SJCRH30 (cell line): Measurements from ENCODE around the gene NCSTN. TPM values are rescaled to one million over a fixed set of nuclear protein-coding genes. Genes with fewer than 3 reads are reported as not detected.
A peak's percentile ranks its signal among the peaks of the same experiment; 100 is the strongest.

Experiments
- DNase-seq, 2 experiments: peaks; one replicate each; pipeline ENCODE4 v3.0.0-alpha.2; 2015 to 2020
- H3K27ac ChIP-seq: fragments of 250-450 bp; sonication (Bioruptor Pico); 2 replicates; pipeline ENCODE4 v1.5.1; 2020; ENCODE audit warnings: mild to moderate bottlenecking, moderate library complexity
- H3K27me3 ChIP-seq: fragments of 250-450 bp; sonication (Bioruptor Pico); 2 replicates; pipeline ENCODE4 v1.5.1; 2020; ENCODE audit warnings: mild to moderate bottlenecking, moderate library complexity
- H3K36me3 ChIP-seq: fragments of 250-450 bp; sonication (Bioruptor Pico); 2 replicates; pipeline ENCODE4 v1.5.1; 2020; ENCODE audit warnings: mild to moderate bottlenecking, moderate library complexity
- H3K4me1 ChIP-seq: fragments of 250-450 bp; sonication (Bioruptor Pico); 2 replicates; pipeline ENCODE4 v1.5.1; 2020; ENCODE audit warnings: mild to moderate bottlenecking, moderate library complexity
- H3K4me3 ChIP-seq: fragments of 250-450 bp; sonication (Bioruptor Pico); 2 replicates; pipeline ENCODE4 v1.5.1; 2020; ENCODE audit warnings: mild to moderate bottlenecking, moderate library complexity
- H3K9me3 ChIP-seq: fragments of 250-450 bp; sonication (Bioruptor Pico); replicated peaks from 2 replicates; pipeline ENCODE4 v1.5.1; 2020; ENCODE audit warnings: mild to moderate bottlenecking, moderate library complexity
- total RNA-seq: library from RNA; depleted of rRNA; stranded (reverse); fragments of >200 nt; shearing (Covaris generic); gene quantifications from 2 replicates; pipeline ENCODE4 v1.2.3, GENCODE V29; 2014

Gene NCSTN
- total RNA-seq, 1 experiment from 2014 or later, result 56.9 TPM

- Histone ChIP-seq H3K4me1 (peaks cover 18% of the 10 kb centered on the region), H3K27ac (no peak overlapping the region), H3K36me3 (peaks cover 34% of the 10 kb centered on the region), H3K4me3 (no peak overlapping the region), H3K9me3 (no peaks in the 10 kb centered on the region), H3K27me3 (no peaks in the 10 kb centered on the region)
- no peak for DNase-seq
Measured at GRCh38 chr1:160360227-160360695, 17.1 kb downstream of the NCSTN start.

- Histone ChIP-seq H3K4me1 (peaks cover 24% of the 10 kb centered on the region), H3K9me3 (no peaks in the 10 kb centered on the region)
- no peak for DNase-seq
Measured at GRCh38 chr1:160361199-160361598, 18.0 kb downstream of the NCSTN start.

GRCh38 chr1:160361814-160362167 lies 18.6 kb downstream of the NCSTN start:
- H3K36me3 ChIP-seq, result peaks cover 24% of the 10 kb centered on the region
- no peaks in the 10 kb centered on the region for H3K27me3 ChIP-seq
- H3K27ac ChIP-seq, result peak overlapping the region; percentile 55
- no peak overlapping the region for H3K4me3 ChIP-seq
- H3K9me3 ChIP-seq, result no peaks in the 10 kb centered on the region
- H3K4me1 ChIP-seq, result peaks cover 27% of the 10 kb centered on the region
- no peak for DNase-seq

More at GRCh38 chr1:160361199-160361598, 18.0 kb downstream of the NCSTN start:
- Histone ChIP-seq H3K36me3 (peaks cover 27% of the 10 kb centered on the region), H3K27me3 (no peaks in the 10 kb centered on the region), H3K4me3 (no peak overlapping the region), H3K27ac (no peak overlapping the region)

GRCh38 chr1:160362168-160362957 lies 19.2 kb downstream of the NCSTN start:
- peak overlapping the region; percentile 55 for H3K27ac ChIP-seq
- H3K36me3 ChIP-seq, result peaks cover 24% of the 10 kb centered on the region
- H3K9me3 ChIP-seq, result no peaks in the 10 kb centered on the region

GRCh38 chr1:160363010-160363409 lies 19.8 kb downstream of the NCSTN start:
- peaks cover 30% of the 10 kb centered on the region for H3K4me1 ChIP-seq
- peak overlapping the region; percentile 55 for H3K27ac ChIP-seq
- no peaks in the 10 kb centered on the region for H3K27me3 ChIP-seq
- H3K9me3 ChIP-seq, result no peaks in the 10 kb centered on the region
- H3K4me3 ChIP-seq, result no peak overlapping the region
- no peak for DNase-seq
- peaks cover 19% of the 10 kb centered on the region for H3K36me3 ChIP-seq

More at GRCh38 chr1:160362168-160362957, 19.2 kb downstream of the NCSTN start:
- Histone ChIP-seq H3K4me1 (peaks cover 30% of the 10 kb centered on the region), H3K27me3 (no peaks in the 10 kb centered on the region), H3K4me3 (no peak overlapping the region)
- DNase-seq, result peak; percentile 51 to 70

- Histone ChIP-seq H3K27me3 (no peaks in the 10 kb centered on the region), H3K4me1 (peaks cover 33% of the 10 kb centered on the region), H3K4me3 (no peak overlapping the region), H3K27ac (no peak overlapping the region), H3K36me3 (peaks cover 13% of the 10 kb centered on the region), H3K9me3 (no peaks in the 10 kb centered on the region)
- DNase-seq, result no peak
Measured at GRCh38 chr1:160363951-160364735, 21.0 kb downstream of the NCSTN start.

DNA sequence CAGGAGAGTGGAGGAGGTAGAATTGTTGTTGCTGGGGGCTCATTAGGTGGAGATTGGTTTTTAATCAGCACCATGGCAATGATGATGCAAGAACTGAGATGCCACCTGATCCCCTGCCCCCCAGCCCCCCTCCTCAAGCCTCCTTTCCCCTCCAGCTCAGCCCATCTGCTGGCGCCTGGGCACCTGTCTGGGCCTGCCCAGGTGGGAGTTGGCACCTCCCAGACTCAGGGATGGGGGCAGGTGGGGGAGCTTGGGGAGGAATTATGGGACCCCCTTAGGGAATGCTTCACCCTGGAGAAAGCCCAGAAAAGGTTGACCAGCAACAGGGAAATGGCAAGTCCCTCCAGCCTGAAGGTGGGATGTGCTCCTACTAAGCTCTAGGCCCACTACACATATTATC lies 22.1 kb downstream of the NCSTN start:
- Histone ChIP-seq H3K4me1 (peaks cover 33% of the 10 kb centered on the region), H3K9me3 (no peaks in the 10 kb centered on the region), H3K27me3 (no peaks in the 10 kb centered on the region), H3K27ac (no peak overlapping the region), H3K4me3 (no peak overlapping the region), H3K36me3 (peaks cover 5% of the 10 kb centered on the region; the same call in 1 of the 2 replicates)
- no peak for DNase-seq

DNA sequence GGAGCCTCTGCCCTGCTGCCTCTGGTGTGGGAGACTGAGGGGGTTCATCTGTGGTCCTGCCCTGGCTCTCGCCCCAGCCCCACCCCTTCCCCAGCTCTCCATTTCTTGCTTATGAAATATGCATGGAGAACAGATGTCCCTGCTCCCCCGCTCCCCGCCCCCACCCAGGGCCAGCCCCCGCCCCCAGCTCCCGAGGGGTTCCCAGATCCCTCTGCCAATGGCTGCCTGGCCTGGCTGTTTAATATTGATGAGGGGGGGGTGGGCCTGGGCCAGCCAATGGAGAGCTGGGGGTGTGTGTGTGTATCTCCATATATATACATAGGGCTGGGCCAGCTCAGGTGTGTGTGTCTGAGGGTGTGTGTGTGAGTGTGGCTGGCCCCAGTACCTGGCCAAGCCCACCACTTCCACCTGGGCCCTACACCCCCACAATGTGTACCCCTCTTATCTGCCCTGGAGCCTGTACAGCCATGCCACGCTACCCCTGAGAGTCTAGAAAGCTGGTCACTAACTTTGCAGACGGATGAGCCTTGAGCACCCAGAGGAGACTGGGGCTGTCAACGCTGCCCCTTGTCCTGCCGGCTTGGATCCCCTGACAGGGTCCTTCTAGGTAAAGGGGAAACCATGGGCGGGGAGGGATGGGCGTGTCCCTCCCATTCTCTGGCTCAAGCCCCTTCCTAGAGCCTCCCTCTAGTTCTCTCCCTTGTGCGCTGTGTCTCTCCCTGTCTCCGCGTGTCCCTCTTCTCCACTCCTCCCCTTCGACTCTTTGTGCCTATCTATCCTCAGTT lies 23.7 kb downstream of the NCSTN start, which contains the start of gene NHLH1:
NHLH1 (plus strand) TSS at position 341 of the 785 bp plus-strand sequence. CDS start 3,661 bp downstream, outside the sequence.
- Histone ChIP-seq H3K27ac (peak within 1 kb of the TSS; percentile 76), H3K9me3 (no peaks in the 10 kb centered on the region), H3K4me1 (peaks cover 36% of the 10 kb centered on the region), H3K4me3 (peak within 1 kb of the TSS; percentile 50), H3K27me3 (no peaks in the 10 kb centered on the region), H3K36me3 (no peaks in the 10 kb centered on the region)
- DNase-seq, result peak; percentile 86 to 88

GRCh38 chr1:160367516-160367900 lies 24.3 kb downstream of the NCSTN start:
- Histone ChIP-seq H3K4me3 (peak overlapping the region; percentile 50), H3K36me3 (no peaks in the 10 kb centered on the region), H3K27ac (peak overlapping the region; percentile 50; the same call in 1 of the 2 replicates), H3K9me3 (no peaks in the 10 kb centered on the region), H3K27me3 (no peaks in the 10 kb centered on the region), H3K4me1 (peaks cover 32% of the 10 kb centered on the region)
- DNase-seq, result no peak

GRCh38 chr1:160367934-160368923 lies 25.0 kb downstream of the NCSTN start:
- DNase-seq, result peak in 1 of 2 experiments; percentile 60
- Histone ChIP-seq H3K4me1 (peaks cover 28% of the 10 kb centered on the region), H3K9me3 (no peaks in the 10 kb centered on the region), H3K36me3 (no peaks in the 10 kb centered on the region), H3K27ac (no peak overlapping the region), H3K4me3 (peak overlapping the region; percentile 50), H3K27me3 (no peaks in the 10 kb centered on the region)

DNA sequence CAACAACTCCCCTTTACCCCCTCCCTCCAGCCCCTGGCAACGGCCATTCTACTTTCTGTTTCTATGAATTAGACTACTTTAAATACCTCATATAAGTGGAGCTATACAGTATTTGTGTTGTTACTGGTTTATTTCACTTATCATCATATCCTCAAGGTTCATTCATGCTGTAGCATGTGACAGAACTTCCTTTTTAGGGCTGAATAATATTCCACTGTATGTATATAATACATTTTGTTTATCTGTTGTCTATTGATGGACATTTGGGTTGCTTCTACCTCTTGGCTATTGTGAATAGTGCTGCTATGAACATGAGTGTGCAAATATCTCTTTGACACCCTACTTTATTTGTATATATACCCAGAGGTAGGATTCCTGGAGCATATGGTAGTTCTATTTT lies 25.9 kb downstream of the NCSTN start:
- Histone ChIP-seq H3K4me1 (peaks cover 36% of the 10 kb centered on the region), H3K27ac (no peak overlapping the region), H3K9me3 (no peaks in the 10 kb centered on the region), H3K36me3 (no peaks in the 10 kb centered on the region), H3K4me3 (no peak overlapping the region), H3K27me3 (no peaks in the 10 kb centered on the region)
- DNase-seq, result no peak

GRCh38 chr1:160370561-160371345 lies 27.6 kb downstream of the NCSTN start:
- H3K27ac ChIP-seq, result peak overlapping the region; percentile 66
- no peaks in the 10 kb centered on the region for H3K9me3 ChIP-seq
- H3K4me3 ChIP-seq, result no peak overlapping the region
- peaks cover 48% of the 10 kb centered on the region for H3K4me1 ChIP-seq
- H3K27me3 ChIP-seq, result no peaks in the 10 kb centered on the region
- no peak for DNase-seq
- no peaks in the 10 kb centered on the region for H3K36me3 ChIP-seq

DNA sequence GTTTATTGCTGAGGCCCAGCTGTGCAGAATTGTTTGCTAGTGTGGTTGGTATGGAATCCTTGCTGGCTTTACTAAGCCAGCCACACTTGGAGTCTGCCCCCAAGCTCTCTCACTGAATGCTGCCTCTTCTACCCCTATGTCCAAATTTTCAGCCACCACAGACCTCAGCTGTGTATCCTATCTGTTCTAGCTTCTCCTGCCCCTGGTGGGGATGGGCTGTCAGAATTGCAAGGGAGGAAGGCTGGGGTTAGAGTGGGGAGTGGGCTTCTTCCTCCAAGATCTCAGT lies 28.1 kb downstream of the NCSTN start:
- Histone ChIP-seq H3K27me3 (no peaks in the 10 kb centered on the region), H3K4me1 (peaks cover 48% of the 10 kb centered on the region), H3K9me3 (no peaks in the 10 kb centered on the region), H3K4me3 (no peak overlapping the region), H3K27ac (peak overlapping the region; percentile 66), H3K36me3 (no peaks in the 10 kb centered on the region)
- peak; percentile 60 to 78 for DNase-seq
